ENCODE results near the gene MET. TPM values are rescaled to one million over a fixed set of nuclear protein-coding genes. Genes with fewer than 3 reads are reported as not detected.

The MET gene
- total RNA-seq, 1 experiment from 2014 or later: 5.0 TPM

DNA sequence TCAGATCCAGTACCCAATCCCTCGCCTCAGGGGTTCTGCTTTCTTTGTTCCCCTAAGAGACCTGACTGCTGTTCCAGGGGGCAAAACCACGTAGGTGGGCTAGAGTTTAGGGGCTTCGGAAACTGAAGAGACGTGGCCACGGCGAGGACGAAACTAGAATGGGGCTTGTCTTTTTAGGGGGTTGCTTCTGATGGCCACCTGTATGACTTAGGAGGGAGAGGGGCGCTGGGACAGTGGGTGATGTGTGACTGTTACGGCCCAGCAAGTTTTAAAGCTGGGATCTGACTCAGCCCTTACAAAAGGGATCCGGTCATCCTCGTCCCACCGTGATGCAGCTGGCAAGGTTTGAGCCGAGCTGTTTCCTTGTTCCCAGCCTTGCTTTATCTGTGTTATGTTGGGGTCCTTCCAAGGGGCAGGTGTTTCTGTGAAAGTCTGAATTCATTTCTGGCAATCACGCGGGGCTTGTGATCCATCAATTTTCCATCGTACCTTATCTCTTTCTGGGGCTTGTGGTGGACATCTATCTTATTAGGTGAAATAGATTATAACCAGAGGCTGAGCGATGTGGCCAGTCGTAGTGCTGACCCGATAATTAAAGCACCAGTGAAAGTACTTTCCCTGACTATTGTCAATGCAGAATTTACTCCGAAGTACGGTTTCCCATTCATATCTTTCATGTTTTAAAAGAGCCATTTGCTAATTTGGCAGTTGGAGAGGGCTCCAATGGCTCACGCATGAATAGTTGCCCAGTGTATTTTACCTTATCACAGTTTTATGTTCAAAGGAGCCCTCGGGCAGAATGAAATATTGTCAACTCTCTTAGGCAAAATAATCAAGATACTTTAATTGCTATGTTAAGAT lies 830 bp downstream of the MET start:
- Histone ChIP-seq H2AK5ac (ENCODE audit: insufficient read length, low read length) (no peak overlapping the region), H3T11ph (ENCODE audit: low read length) (no peak overlapping the region), H3K4me2 (ENCODE audit: insufficient read depth, insufficient read length, low read length) (peak overlapping the region; percentile 96), H3K9me3 (ENCODE audit: control insufficient read depth, low read depth, low read length) (no peaks in the 10 kb centered on the region), H3K23ac (ENCODE audit: insufficient read length, low read depth, low read length) (no peak overlapping the region), H3K27ac (ENCODE audit: insufficient read length, low read depth, low read length) (no peak overlapping the region), H3K56ac (ENCODE audit: insufficient read length, low read depth, low read length) (no peak overlapping the region), H3K23me2 (ENCODE audit: insufficient read length, low read depth, low read length, poor library complexity, severe bottlenecking) (peaks cover 13% of the 10 kb centered on the region), H3K27me3 (ENCODE audit: insufficient read depth, low read length) (no peaks in the 10 kb centered on the region; the same call in 1 of the 2 replicates), H2BK5ac (ENCODE audit: insufficient read length, low read length) (no peak overlapping the region), H4K91ac (ENCODE audit: insufficient read length, low read depth, low read length) (no peak overlapping the region), H3K18ac (ENCODE audit: insufficient read length, low read depth, low read length) (peak overlapping the region; percentile 69), H3K79me1 (ENCODE audit: insufficient read depth, low read depth, low read length, poor library complexity, severe bottlenecking) (no peaks in the 10 kb centered on the region), H2BK120ac (ENCODE audit: low read depth, low read length, poor library complexity, severe bottlenecking) (no peak overlapping the region), H4K5ac (ENCODE audit: insufficient read length, low read depth, low read length) (peak overlapping the region; percentile 14), H3K79me2 (ENCODE audit: insufficient read depth, low read length) (no peaks in the 10 kb centered on the region), H4K8ac (replicated peaks; ENCODE audit: insufficient read length, low read depth, low read length) (no peak overlapping the region), H3K14ac (ENCODE audit: insufficient read depth, low read length) (peak overlapping the region; percentile 27), H3K4me1 (ENCODE audit: insufficient read depth, low read length) (no peaks in the 10 kb centered on the region), H2BK20ac (ENCODE audit: low read depth, low read length, poor library complexity, severe bottlenecking) (no peak overlapping the region), H2AFZ (ENCODE audit: low read length) (peak overlapping the region; percentile 34), H3K9ac (ENCODE audit: extremely low read depth, insufficient read length, low read length) (peak overlapping the region; percentile 60), H3K4ac (ENCODE audit: low read depth, low read length) (no peak overlapping the region), H2BK15ac (ENCODE audit: low read depth, low read length) (no peak overlapping the region), H4K20me1 (ENCODE audit: control insufficient read depth, insufficient read depth, insufficient read length) (no peaks in the 10 kb centered on the region), H2BK12ac (ENCODE audit: insufficient read length, low read depth, low read length) (no peak overlapping the region)
- Mint-ChIP-seq H3K9me3 (no peaks in the 10 kb centered on the region), H3K27me3 (ENCODE audit: low read depth) (peaks cover 36% of the 10 kb centered on the region), H3K27ac (peak overlapping the region in 2 of 3 experiments; percentile 14 to 34; a peak in 1 of 7 replicates), H3K4me3 (peak overlapping the region; percentile 79 to 93), H3K36me3 (ENCODE audit: insufficient read depth in 1 of 3, low read depth in 3 of 3) (no peaks in the 10 kb centered on the region), H3K4me1 (peaks cover 22 to 25% of the 10 kb centered on the region in 2 experiments)
- TF ChIP-seq, protein P1, sequence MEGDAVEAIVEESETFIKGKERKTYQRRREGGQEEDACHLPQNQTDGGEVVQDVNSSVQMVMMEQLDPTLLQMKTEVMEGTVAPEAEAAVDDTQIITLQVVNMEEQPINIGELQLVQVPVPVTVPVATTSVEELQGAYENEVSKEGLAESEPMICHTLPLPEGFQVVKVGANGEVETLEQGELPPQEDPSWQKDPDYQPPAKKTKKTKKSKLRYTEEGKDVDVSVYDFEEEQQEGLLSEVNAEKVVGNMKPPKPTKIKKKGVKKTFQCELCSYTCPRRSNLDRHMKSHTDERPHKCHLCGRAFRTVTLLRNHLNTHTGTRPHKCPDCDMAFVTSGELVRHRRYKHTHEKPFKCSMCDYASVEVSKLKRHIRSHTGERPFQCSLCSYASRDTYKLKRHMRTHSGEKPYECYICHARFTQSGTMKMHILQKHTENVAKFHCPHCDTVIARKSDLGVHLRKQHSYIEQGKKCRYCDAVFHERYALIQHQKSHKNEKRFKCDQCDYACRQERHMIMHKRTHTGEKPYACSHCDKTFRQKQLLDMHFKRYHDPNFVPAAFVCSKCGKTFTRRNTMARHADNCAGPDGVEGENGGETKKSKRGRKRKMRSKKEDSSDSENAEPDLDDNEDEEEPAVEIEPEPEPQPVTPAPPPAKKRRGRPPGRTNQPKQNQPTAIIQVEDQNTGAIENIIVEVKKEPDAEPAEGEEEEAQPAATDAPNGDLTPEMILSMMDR (conservative IDR thresholded peaks at IDR 0.05): no peak
- WGBS (ENCODE audit: extremely low coverage, insufficient read length, low lambda C conversion rate): no CpG with 5 or more reads among the region's 23 CpGs
- peak; percentile 37 for DNase-seq

All from H9 (cell line).